GM13976 (cell line): ENCODE measurements around the gene TIMM29.

ENCODE experiments used
- DNase-seq: peaks from one replicate; pipeline ENCODE4 v3.0.0; 2012; ENCODE audit warnings: low spot score
- in situ Hi-C: fragments of 300-500 bp; cut with MboI; formaldehyde crosslinking; loops from one replicate; pipeline ENCODE4 v1.12.0; 2022; ENCODE audit warnings: low sequenced_read_pairs, mixed read lengths, inconsistent platforms; ENCODE audit not compliant: unreplicated experiment
- TF ChIP-seq, protein P1 (sequence below): IDR thresholded peaks from 2 replicates; pipeline ENCODE4 v1.5.1; 2012; ENCODE audit warnings: borderline replicate concordance, mild to moderate bottlenecking; ENCODE audit not compliant: insufficient read depth; ENCODE audit errors: extremely low read depth, missing control alignments, control extremely low read depth

Gene TIMM29

DNA sequence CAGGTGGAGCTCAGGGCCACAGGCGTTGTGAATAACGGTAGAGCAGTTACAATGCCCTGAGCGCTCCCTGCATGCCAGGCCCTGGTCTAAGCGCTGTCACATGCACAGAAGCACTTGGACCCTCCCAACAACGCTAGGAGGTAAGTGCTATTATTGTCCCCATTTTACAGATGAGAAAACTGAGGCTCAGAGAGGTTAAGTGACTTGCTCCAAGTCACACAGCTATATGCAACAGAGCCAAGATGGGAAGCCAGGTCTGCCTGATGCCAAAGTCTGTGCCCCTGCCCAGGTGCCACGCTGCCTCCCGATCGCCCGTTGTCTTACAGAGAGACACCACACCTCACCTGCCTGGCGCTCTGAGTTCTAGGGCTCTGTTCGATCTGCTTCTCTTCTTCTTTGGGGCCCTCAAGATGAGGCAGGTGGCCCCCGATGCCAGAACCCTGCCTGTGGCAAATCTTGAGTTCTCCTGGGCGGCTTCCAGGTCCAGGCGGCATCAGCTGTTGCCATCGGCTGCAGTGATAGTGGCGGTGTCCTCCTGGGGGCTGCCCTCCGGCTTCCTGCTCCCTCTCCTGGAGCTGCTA is 20.1 kb upstream of the TIMM29 start:
- DNase-seq, result no peak
- in situ Hi-C loops, result no loop called here
- TF ChIP-seq, protein P1, sequence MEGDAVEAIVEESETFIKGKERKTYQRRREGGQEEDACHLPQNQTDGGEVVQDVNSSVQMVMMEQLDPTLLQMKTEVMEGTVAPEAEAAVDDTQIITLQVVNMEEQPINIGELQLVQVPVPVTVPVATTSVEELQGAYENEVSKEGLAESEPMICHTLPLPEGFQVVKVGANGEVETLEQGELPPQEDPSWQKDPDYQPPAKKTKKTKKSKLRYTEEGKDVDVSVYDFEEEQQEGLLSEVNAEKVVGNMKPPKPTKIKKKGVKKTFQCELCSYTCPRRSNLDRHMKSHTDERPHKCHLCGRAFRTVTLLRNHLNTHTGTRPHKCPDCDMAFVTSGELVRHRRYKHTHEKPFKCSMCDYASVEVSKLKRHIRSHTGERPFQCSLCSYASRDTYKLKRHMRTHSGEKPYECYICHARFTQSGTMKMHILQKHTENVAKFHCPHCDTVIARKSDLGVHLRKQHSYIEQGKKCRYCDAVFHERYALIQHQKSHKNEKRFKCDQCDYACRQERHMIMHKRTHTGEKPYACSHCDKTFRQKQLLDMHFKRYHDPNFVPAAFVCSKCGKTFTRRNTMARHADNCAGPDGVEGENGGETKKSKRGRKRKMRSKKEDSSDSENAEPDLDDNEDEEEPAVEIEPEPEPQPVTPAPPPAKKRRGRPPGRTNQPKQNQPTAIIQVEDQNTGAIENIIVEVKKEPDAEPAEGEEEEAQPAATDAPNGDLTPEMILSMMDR, result no peak

DNA sequence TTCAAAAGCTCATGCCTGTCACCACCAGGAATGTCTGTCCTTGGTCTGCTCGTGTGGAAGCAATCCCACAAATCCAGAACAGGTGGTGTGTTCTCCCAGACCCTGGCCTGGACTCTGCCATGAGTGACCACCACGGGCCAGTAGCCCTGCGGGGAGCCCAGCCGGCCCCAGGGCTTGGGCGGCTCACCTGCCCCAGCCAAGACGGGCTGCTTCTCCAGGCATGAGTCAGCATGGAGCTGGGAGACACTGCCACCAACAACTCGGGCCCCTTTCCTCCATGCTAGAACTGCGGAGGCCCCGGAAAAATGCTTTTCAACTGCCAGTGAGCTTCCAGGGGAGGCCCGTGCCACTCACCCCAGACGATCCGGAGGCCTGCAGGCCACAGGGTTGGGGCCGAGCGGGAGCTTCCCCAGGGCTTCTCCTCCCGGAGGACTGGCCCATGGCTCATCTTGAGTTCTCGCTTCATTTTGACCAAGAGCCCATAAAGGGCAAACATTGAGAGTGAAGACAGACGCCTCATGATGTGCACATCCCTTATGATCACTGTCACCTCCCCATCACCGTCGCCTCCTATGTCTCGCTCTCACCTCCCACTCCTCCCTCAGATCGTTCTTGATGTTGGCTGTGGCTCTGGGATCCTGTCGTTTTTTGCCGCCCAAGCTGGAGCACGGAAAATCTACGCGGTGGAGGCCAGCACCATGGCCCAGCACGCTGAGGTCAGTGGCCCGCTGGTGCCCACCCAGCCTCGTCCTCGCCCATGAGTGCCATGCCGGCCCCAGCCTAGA is 16.8 kb upstream of the TIMM29 start:
- in situ Hi-C loops, result no loop called here
- TF ChIP-seq, protein P1, result no peak
- no peak for DNase-seq

DNA sequence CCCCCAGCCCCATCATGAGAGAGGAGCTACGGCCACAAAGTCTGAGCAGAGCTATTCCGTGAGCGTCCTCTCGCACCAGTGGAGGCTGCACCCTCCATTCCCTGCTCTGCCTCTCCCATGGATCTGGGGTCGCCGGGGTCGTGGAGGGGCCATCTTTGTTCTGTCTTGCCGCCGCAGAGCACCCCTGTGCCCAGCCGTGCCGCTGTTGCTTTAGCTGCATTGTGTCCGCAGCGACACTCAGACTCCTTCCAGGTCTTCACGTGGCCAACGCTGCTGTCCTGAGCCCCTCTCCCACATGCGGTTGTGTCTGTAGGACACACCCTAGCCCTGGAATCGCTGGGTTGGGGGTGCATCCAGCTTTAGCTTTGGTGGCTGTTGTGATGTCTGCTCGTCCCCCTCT is 16.0 kb upstream of the TIMM29 start:
- TF ChIP-seq, protein P1, result no peak
- in situ Hi-C loops, result no loop called here
- no peak for DNase-seq

DNA sequence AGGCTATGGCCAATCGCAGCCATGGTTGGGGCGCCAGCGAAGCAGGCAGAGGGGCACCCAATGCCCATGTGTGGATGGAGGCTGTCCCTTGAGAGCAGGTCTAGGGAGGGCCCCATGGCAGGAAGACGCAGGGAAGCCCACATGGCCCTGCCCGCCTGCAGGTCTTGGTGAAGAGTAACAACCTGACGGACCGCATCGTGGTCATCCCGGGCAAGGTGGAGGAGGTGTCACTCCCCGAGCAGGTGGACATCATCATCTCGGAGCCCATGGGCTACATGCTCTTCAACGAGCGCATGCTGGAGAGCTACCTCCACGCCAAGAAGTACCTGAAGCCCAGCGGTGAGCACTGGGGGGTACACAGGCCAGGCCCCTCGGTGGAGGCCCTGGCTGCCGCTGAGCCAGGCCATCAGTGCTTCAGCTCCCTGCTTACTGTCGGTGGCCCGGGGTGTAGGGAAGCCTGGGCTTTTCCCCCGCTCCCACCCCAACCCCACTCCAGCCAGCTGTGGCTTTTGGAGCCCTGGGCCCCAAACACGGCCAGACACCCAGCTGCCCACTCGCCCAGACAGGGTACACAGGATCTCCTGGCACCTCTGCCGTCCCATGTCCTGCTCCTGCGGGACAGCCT is 14.8 kb upstream of the TIMM29 start:
- DNase-seq, result no peak
- in situ Hi-C loops, result no loop called here

DNA sequence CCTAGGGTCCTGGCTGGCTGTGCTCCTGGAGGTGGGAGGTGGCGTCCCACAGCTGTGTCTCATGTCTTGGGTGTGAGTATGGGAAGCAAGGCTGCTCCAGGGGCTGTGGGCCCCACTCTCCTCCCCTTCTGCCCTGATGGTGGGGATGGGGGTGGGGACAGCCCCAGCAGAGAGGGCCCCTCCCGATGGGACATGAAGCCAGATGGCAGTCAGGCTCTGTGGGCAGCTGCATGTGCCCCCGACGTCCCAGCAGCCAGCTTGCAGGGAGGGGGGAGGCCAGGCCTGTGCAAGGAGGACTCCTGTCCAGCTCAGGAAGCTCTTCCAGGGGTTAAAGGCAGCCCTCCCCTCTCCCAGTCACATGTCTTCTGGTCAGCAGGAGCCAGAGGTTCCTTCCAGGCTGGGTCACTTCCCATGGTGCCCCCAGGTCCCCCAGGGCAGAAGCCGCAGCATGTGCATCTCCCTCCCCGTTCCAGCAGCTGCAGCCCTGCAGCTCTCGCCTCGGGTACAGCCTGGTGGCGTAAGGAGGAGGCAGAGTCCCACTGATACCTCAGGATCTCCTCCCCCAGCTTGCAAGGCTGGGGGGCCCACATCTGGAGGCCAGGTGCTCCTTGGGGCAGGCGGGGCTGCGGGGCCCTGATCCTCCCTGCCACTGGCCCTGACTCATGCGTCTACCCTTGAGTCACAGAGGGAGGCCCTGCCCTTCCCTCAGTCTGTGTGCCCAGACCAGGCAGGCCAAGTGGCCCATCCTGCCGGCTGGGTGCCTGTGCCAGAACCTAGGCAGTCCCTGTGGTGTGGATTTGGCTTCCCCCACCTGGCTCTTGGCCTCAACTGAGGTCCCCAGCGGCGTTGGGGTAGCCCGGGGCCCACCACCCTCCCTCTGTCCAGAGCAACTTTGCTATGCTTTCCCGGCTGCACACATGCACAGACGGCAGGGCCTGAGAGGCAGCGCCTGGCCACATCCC is 13.2 kb upstream of the TIMM29 start:
- DNase-seq, result no peak
- in situ Hi-C loops, result no loop called here

More for the DNA sequence above, 14.8 kb upstream of the TIMM29 start:
- TF ChIP-seq, protein P1, result no peak

More for the DNA sequence above, 13.2 kb upstream of the TIMM29 start:
- TF ChIP-seq, protein P1, result no peak
